GM12865 (cell line): ENCODE data around the gene KLHL17.
"Not testable (repeated sequence)": the region's sequence is repeated elsewhere in the genome, so short reads cannot be mapped to it uniquely, and the experiment has no call there.

Source experiments
- DNase-seq: peaks from one replicate; pipeline ENCODE4 v3.0.0; 2010; ENCODE audit warnings: low read depth
- H3K4me3 ChIP-seq: 2 replicates; pipeline ENCODE4 v1.5.1; 2011; ENCODE audit warnings: mild to moderate bottlenecking, low read depth, low read length, control low read depth
- CTCF ChIP-seq: IDR thresholded peaks from 2 replicates; pipeline ENCODE4 v1.5.1; 2011; ENCODE audit warnings: low read length, control low read depth, low read depth, inconsistent platforms; ENCODE audit not compliant: insufficient read depth; ENCODE audit errors: missing control alignments

The KLHL17 gene

GRCh38 chr1:1003618-1004419 is 43.4 kb downstream of the KLHL17 start:
- no peak for DNase-seq
- H3K4me3 ChIP-seq = no peak overlapping the region
- no peak for TF ChIP-seq CTCF

GRCh38 chr1:1004420-1004779 is 44.0 kb downstream of the KLHL17 start:
- H3K4me3 ChIP-seq = no peak overlapping the region
- no peak for TF ChIP-seq CTCF
- DNase-seq = no peak

- DNase-seq = no peak
- TF ChIP-seq CTCF = no peak
- no peak overlapping the region for H3K4me3 ChIP-seq
These were observed 44.7 kb downstream of the KLHL17 start for GRCh38 chr1:1004780-1005697.

GRCh38 chr1:1005774-1006304 is 45.5 kb downstream of the KLHL17 start:
- no peak for DNase-seq
- no peak for TF ChIP-seq CTCF
- no peak overlapping the region for H3K4me3 ChIP-seq

- no peak for DNase-seq
- H3K4me3 ChIP-seq = no peak overlapping the region
- TF ChIP-seq CTCF = no peak
These were observed 46.1 kb downstream of the KLHL17 start for GRCh38 chr1:1006305-1007159.

GRCh38 chr1:1010131-1010530 is 49.7 kb downstream of the KLHL17 start:
- not testable (repeated sequence) for H3K4me3 ChIP-seq, DNase-seq
